ENCODE measurements around the gene STAG3. TPM values are rescaled to one million over a fixed set of nuclear protein-coding genes. Genes with fewer than 3 reads are reported as not detected.

Gene STAG3
- 0.04 TPM in 1 of 2 replicates, not detected in the other for total RNA-seq

GRCh38 chr7:100177045-100178001 lies at the start of gene STAG3, which contains the start of gene GPC2:
Gene STAG3 (plus strand): TSS chr7:100177918. CDS start chr7:100180557, 2,639 bp downstream.
Gene GPC2 (minus strand): TSS chr7:100177381. CDS start chr7:100177199, 182 bp downstream.

GRCh38 chr7:100148559-100149328 lies 29.0 kb upstream of the STAG3 start, which contains the start of gene LAMTOR4:
Gene LAMTOR4 (plus strand): TSS chr7:100148918. CDS start chr7:100148973, 55 bp downstream.

GRCh38 chr7:100158229-100159098 lies 19.3 kb upstream of the STAG3 start, which contains the start of gene TRAPPC14:
Gene TRAPPC14 (minus strand): TSS chr7:100158723. CDS start chr7:100158499, 224 bp downstream.

GRCh38 chr7:100219801-100220585 lies 42.3 kb downstream of the STAG3 start, which contains the start of gene PVRIG:
Gene PVRIG (plus strand): TSS chr7:100219949. CDS start chr7:100219971, 22 bp downstream.

Other genes starting within 250 kb of the STAG3 start
- gene GJC3, start 248.3 kb upstream of the STAG3 start, total RNA-seq: not detected in 2 replicates
- 0.39 TPM in 1 of 2 replicates, not detected in the other for gene AZGP1, start 201.9 kb upstream of the STAG3 start, total RNA-seq
- 18.6 and 21.3 TPM in 2 replicates for gene ZKSCAN1, start 162.3 kb upstream of the STAG3 start, total RNA-seq
- 9.1 and 10.7 TPM in 2 replicates for gene ZSCAN21, start 128.1 kb upstream of the STAG3 start, total RNA-seq
- gene ZNF3, start 96.2 kb upstream of the STAG3 start, total RNA-seq: 10.3 and 11.4 TPM in 2 replicates
- 52.7 and 64.4 TPM in 2 replicates for gene COPS6, start 88.9 kb upstream of the STAG3 start, total RNA-seq
- gene MCM7, start 76.5 kb upstream of the STAG3 start, total RNA-seq: 63.3 and 194 TPM in 2 replicates
- gene AP4M1, start 76.3 kb upstream of the STAG3 start, total RNA-seq: 8.4 and 12.8 TPM in 2 replicates
- 59.5 and 65.9 TPM in 2 replicates for gene TAF6, start 58.6 kb upstream of the STAG3 start, total RNA-seq
- 10.3 and 11.2 TPM in 2 replicates for gene CNPY4, start 58.3 kb upstream of the STAG3 start, total RNA-seq
- 1.2 and 1.8 TPM in 2 replicates for gene MBLAC1, start 51.0 kb upstream of the STAG3 start, total RNA-seq
- 135 and 222 TPM in 2 replicates for gene LAMTOR4, start 29.0 kb upstream of the STAG3 start, total RNA-seq
- gene TRAPPC14, start 19.2 kb upstream of the STAG3 start, total RNA-seq: 8.4 and 9.6 TPM in 2 replicates
- gene GAL3ST4, start 9.3 kb upstream of the STAG3 start, total RNA-seq: 3.0 and 3.5 TPM in 2 replicates
- gene GPC2, start 537 bp upstream of the STAG3 start, total RNA-seq: 0.30 and 1.1 TPM in 2 replicates
- gene PVRIG, start 42.0 kb downstream of the STAG3 start, total RNA-seq: not detected in 2 replicates
- not detected in 2 replicates for gene SPDYE3, start 129.8 kb downstream of the STAG3 start, total RNA-seq
- 6.9 and 10.9 TPM in 2 replicates for gene PILRB, start 180.2 kb downstream of the STAG3 start, total RNA-seq
- not detected in 2 replicates for gene PILRA, start 195.6 kb downstream of the STAG3 start, total RNA-seq